Caco-2 (cell line): ENCODE measurements around the gene GPX6. TPM values are rescaled to one million over a fixed set of nuclear protein-coding genes. Genes with fewer than 3 reads are reported as not detected.

ENCODE experiments used
- BruUV-seq: library from RNA; stranded (reverse); fragments of 400-500 nt; replicated peaks from 2 replicates; lab custom pipeline; 2021; lab: Mats Ljungman, UMichigan
- CTCF ChIA-PET: fragments of 300-600 bp; sonication (Branson Sonifier 250); formaldehyde crosslinking; loops from one replicate; lab custom pipeline; 2022; ENCODE audit warnings: antibody characterized with exemption; lab: Charles Lee
- POLR2A ChIA-PET: fragments of 300-600 bp; sonication (Branson Sonifier 250); formaldehyde crosslinking; loops from one replicate; lab custom pipeline; 2022; ENCODE audit warnings: antibody characterized with exemption; lab: Charles Lee
- DNase-seq, 2 experiments: peaks; one replicate each; pipeline versions ENCODE4 v3.0.0 to v3.0.0-alpha.2; 2020 to 2022
- H3K27me3 ChIP-seq: replicated peaks from 2 replicates; pipeline ENCODE4 v1.6.0; 2011; ENCODE audit warnings: low read length; ENCODE audit not compliant: control insufficient read depth, insufficient read depth
- H3K36me3 ChIP-seq: 2 replicates; pipeline ENCODE4 v1.5.1; 2011; ENCODE audit warnings: low read length; ENCODE audit not compliant: control insufficient read depth, insufficient read depth
- H3K4me1 ChIP-seq: fragments of 250-450 bp; sonication (Bioruptor Pico); 2 replicates; pipeline ENCODE4 v1.5.1; 2020; ENCODE audit warnings: mild to moderate bottlenecking
- H3K4me3 ChIP-seq: 2 replicates; pipeline ENCODE4 v1.5.1; 2011; ENCODE audit warnings: low read depth, mild to moderate bottlenecking, control low read depth, low read length
- H3K9me3 ChIP-seq: fragments of 250-450 bp; sonication (Bioruptor Pico); 2 replicates; pipeline ENCODE4 v1.5.1; 2020; ENCODE audit warnings: mild to moderate bottlenecking, moderate library complexity
- H3K27ac Mint-ChIP-seq: one replicate; pipeline ENCODE4 v1.8.0; 2022; ENCODE audit warnings: mixed read lengths; ENCODE audit not compliant: unreplicated experiment
- H3K27me3 Mint-ChIP-seq: one replicate; pipeline ENCODE4 v1.8.0; 2022; ENCODE audit warnings: mixed read lengths; ENCODE audit not compliant: insufficient read depth, unreplicated experiment
- H3K36me3 Mint-ChIP-seq: one replicate; pipeline ENCODE4 v1.8.0; 2022; ENCODE audit warnings: mild to moderate bottlenecking, mixed read lengths; ENCODE audit not compliant: insufficient read depth, unreplicated experiment
- H3K4me1 Mint-ChIP-seq: one replicate; pipeline ENCODE4 v1.8.0; 2022; ENCODE audit warnings: low read depth, mixed read lengths; ENCODE audit not compliant: unreplicated experiment
- H3K4me3 Mint-ChIP-seq: one replicate; pipeline ENCODE4 v1.8.0; 2022; ENCODE audit warnings: mild to moderate bottlenecking, moderate library complexity, mixed read lengths; ENCODE audit not compliant: unreplicated experiment
- H3K9me3 Mint-ChIP-seq: one replicate; pipeline ENCODE4 v1.8.0; 2022; ENCODE audit warnings: mixed read lengths; ENCODE audit not compliant: unreplicated experiment
- CTCF ChIP-seq, 2 experiments: fragments of 200-600 bp in 1 of 2; IDR thresholded peaks; 1 replicate in 1 of 2; 2 replicates in 1 of 2; pipeline versions ENCODE4 v1.5.1 to v1.8.0; 2011 to 2022; ENCODE audit warnings: antibody characterized with exemption in 1 of 2, control low read depth in 1 of 2, inconsistent platforms in 1 of 2, low read depth in 1 of 2, low read length in 1 of 2, mild to moderate bottlenecking in 1 of 2, moderate library complexity in 1 of 2; ENCODE audit not compliant: insufficient read depth in 1 of 2, severe bottlenecking in 1 of 2, unreplicated experiment in 1 of 2
- intact Hi-C: fragments of 100-400 bp; cut with micrococcal nuclease; formaldehyde crosslinking; loops from one replicate; pipeline ENCODE4 v1.10.0; 2022; ENCODE audit not compliant: unreplicated experiment
- total RNA-seq: library from RNA; stranded (reverse); gene quantifications from 2 replicates; pipeline ENCODE4 v1.2.3, GENCODE V29; 2022

The GPX6 gene
- total RNA-seq, 1 experiment from 2014 or later: not detected

GRCh38 chr6:28555136-28555535 lies 39.5 kb upstream of the GPX6 start:
- Mint-ChIP-seq H3K4me1 (peaks cover 11% of the 10 kb centered on the region), H3K27ac (no peak overlapping the region), H3K27me3 (peaks cover 3% of the 10 kb centered on the region), H3K36me3 (no peaks in the 10 kb centered on the region), H3K9me3 (no peaks in the 10 kb centered on the region), H3K4me3 (no peak overlapping the region)
- ChIA-PET CTCF (no interaction called here), POLR2A (no interaction called here)
- Histone ChIP-seq H3K4me1 (peaks cover 4% of the 10 kb centered on the region; the same call in 1 of the 2 replicates), H3K27me3 (no peaks in the 10 kb centered on the region), H3K4me3 (no peak overlapping the region), H3K36me3 (no peaks in the 10 kb centered on the region), H3K9me3 (no peaks in the 10 kb centered on the region)
- no peak for DNase-seq
- TF ChIP-seq CTCF (IDR thresholded peaks at IDR 0.05; ENCODE audit: insufficient read depth in 1 of 2, low read depth in 1 of 2, low read length in 1 of 2, severe bottlenecking in 1 of 2, unreplicated experiment in 1 of 2): no peak
- intact Hi-C loops: no loop called here
- no TSS peak for BruUV-seq

- TF ChIP-seq CTCF (IDR thresholded peaks at IDR 0.05; ENCODE audit: insufficient read depth in 1 of 2, low read depth in 1 of 2, low read length in 1 of 2, severe bottlenecking in 1 of 2, unreplicated experiment in 1 of 2): no peak
- no peak overlapping the region for H3K27ac Mint-ChIP-seq
Measured at GRCh38 chr6:28553986-28554881, 38.6 kb upstream of the GPX6 start.

GRCh38 chr6:28553384-28553985 lies 37.9 kb upstream of the GPX6 start:
- H3K27me3 Mint-ChIP-seq: no peaks in the 10 kb centered on the region

More at GRCh38 chr6:28553986-28554881, 38.6 kb upstream of the GPX6 start:
- intact Hi-C loops: no loop called here
- CTCF ChIA-PET: no interaction called here
- H3K27me3 ChIP-seq: no peaks in the 10 kb centered on the region
- no peak overlapping the region for H3K4me3 ChIP-seq
- Mint-ChIP-seq H3K4me3 (peak overlapping the region; percentile 33), H3K9me3 (no peaks in the 10 kb centered on the region), H3K4me1 (peaks cover 11% of the 10 kb centered on the region), H3K27me3 (no peaks in the 10 kb centered on the region), H3K36me3 (no peaks in the 10 kb centered on the region)
- H3K4me1 ChIP-seq: peaks cover 4% of the 10 kb centered on the region; the same call in 1 of the 2 replicates
- H3K9me3 ChIP-seq: no peaks in the 10 kb centered on the region
- no TSS peak for BruUV-seq
- no peaks in the 10 kb centered on the region for H3K36me3 ChIP-seq
- POLR2A ChIA-PET: no interaction called here
- no peak for DNase-seq

More at GRCh38 chr6:28553384-28553985, 37.9 kb upstream of the GPX6 start:
- BruUV-seq: no TSS peak
- intact Hi-C loops: no loop called here
- Histone ChIP-seq H3K4me1 (peaks cover 4% of the 10 kb centered on the region; the same call in 1 of the 2 replicates), H3K9me3 (no peaks in the 10 kb centered on the region), H3K36me3 (no peaks in the 10 kb centered on the region), H3K4me3 (no peak overlapping the region), H3K27me3 (no peaks in the 10 kb centered on the region)
- Mint-ChIP-seq H3K27ac (no peak overlapping the region), H3K4me1 (peaks cover 11% of the 10 kb centered on the region), H3K36me3 (no peaks in the 10 kb centered on the region), H3K9me3 (no peaks in the 10 kb centered on the region), H3K4me3 (peak overlapping the region; percentile 33)
- DNase-seq: no peak
- CTCF ChIA-PET: no interaction called here
- POLR2A ChIA-PET: no interaction called here
- no peak for TF ChIP-seq CTCF (IDR thresholded peaks at IDR 0.05; ENCODE audit: insufficient read depth in 1 of 2, low read depth in 1 of 2, low read length in 1 of 2, severe bottlenecking in 1 of 2, unreplicated experiment in 1 of 2)
